Gastrocnemius medialis (tissue), 4 donors: ENCODE measurements around the gene NOD2.

ENCODE experiments used
- POLR2A ChIP-seq, 2 donors: fragments of 450-650 bp; IDR thresholded peaks; one replicate each; pipeline ENCODE4 v1.6.1; 2017; ENCODE audit warnings: antibody characterized with exemption in 2 of 2, mild to moderate bottlenecking in 2 of 2, moderate library complexity in 2 of 2
- TF ChIP-seq, protein P1 (sequence below), 5 experiments: fragments of 450-650 bp in 3 of 5; fragments of 200-600 bp in 2 of 5; sonication (generic) in 2 of 5; IDR thresholded peaks in 4 of 5; conservative IDR thresholded peaks in 1 of 5; 1 replicate in 4 of 5; 2 replicates in 1 of 5; pipeline ENCODE4 v1.5.1; 2016 to 2019; ENCODE audit warnings: antibody characterized with exemption in 5 of 5, mild to moderate bottlenecking in 3 of 5, moderate library complexity in 3 of 5

DNA sequence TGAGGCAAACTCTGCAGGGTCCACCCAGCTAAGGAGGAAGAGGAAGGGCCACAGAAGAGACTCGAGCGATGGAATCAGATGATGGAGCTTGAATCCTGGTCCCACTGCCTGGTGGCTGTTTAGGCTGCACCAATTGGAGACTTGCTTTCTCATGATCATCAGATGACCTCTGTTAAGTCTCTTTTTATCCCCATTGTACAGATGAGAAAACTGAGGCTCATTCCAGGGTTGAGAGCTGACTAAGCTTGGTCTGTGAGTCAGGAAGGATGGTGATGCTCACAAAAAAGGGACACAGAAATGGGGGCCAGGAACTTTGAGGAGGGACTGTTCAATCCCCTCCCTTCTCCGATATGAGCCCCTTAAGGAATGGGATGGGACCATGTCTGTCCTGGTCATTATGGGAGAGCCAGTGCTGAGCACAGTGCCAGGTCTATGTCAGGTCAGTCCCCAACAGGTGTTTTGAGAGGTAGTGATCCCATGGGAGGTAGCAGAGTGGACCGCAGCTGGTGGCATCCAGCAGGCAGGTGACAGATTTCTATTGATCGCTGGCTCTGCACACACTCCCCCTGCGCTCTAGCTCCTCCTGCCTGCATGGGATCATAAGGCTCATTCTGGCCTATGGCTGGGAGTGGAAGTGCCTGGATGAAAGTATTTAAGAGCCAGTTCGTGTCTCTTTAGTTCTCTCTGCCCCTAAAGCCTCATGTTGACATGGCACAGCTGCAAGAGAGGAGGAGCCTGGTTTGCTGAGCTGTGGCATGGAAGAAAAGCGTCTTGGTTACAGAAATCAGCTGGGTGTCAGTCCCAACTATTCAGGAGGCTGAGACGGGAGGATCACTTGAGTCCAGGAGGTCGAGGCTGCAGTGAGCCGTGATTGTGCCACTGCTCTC is 39.5 kb upstream of the NOD2 start:
- TF ChIP-seq, protein P1, sequence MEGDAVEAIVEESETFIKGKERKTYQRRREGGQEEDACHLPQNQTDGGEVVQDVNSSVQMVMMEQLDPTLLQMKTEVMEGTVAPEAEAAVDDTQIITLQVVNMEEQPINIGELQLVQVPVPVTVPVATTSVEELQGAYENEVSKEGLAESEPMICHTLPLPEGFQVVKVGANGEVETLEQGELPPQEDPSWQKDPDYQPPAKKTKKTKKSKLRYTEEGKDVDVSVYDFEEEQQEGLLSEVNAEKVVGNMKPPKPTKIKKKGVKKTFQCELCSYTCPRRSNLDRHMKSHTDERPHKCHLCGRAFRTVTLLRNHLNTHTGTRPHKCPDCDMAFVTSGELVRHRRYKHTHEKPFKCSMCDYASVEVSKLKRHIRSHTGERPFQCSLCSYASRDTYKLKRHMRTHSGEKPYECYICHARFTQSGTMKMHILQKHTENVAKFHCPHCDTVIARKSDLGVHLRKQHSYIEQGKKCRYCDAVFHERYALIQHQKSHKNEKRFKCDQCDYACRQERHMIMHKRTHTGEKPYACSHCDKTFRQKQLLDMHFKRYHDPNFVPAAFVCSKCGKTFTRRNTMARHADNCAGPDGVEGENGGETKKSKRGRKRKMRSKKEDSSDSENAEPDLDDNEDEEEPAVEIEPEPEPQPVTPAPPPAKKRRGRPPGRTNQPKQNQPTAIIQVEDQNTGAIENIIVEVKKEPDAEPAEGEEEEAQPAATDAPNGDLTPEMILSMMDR (IDR thresholded peaks at IDR 0.05 in 4 of 5, conservative IDR thresholded peaks at IDR 0.05 in 1 of 5), result no peak
- no peak for TF ChIP-seq POLR2A (IDR thresholded peaks at IDR 0.05)
